Amygdala (tissue), 56 donors: ENCODE measurements around the gene INTS11.

Experiments
- DNase-seq, 56 donors: peaks; one replicate each; lab custom pipeline; 2025; lab: John Stamatoyannopoulos, UW

Gene INTS11

DNA sequence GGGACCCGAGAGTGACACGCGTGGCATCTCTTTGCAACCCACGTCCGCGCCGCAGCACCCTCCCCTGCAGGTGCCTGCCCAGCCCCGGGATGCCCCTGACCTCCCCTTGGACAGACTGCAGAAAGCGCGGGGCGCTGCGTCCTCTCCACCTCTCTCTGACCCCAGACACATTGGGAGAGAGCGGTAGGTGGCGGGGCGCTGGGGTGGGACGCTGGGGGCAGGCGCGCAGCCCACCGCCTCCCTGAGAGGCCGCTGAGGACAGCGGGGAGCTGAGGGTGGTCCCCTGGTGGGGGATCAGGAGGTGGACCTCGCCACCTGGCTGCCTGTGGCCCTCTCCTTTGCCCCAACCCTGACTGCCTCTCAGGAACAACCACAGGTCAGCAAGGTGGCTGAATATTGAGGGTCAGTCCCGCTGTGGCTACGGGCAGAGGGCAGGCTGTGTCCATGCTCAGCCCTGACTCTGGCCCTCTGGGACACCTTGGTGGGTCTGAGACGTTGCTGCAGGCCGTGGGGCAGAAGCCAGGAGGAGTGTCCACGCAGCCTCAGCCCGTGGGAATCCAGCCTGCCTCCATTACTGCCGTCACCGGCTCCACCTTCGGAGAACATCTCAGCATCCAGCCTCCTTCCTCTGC is 50.0 kb downstream of the INTS11 start:
- DNase-seq = peak in 3 of 56 donors; percentile 50 to 63 (median 53)

DNA sequence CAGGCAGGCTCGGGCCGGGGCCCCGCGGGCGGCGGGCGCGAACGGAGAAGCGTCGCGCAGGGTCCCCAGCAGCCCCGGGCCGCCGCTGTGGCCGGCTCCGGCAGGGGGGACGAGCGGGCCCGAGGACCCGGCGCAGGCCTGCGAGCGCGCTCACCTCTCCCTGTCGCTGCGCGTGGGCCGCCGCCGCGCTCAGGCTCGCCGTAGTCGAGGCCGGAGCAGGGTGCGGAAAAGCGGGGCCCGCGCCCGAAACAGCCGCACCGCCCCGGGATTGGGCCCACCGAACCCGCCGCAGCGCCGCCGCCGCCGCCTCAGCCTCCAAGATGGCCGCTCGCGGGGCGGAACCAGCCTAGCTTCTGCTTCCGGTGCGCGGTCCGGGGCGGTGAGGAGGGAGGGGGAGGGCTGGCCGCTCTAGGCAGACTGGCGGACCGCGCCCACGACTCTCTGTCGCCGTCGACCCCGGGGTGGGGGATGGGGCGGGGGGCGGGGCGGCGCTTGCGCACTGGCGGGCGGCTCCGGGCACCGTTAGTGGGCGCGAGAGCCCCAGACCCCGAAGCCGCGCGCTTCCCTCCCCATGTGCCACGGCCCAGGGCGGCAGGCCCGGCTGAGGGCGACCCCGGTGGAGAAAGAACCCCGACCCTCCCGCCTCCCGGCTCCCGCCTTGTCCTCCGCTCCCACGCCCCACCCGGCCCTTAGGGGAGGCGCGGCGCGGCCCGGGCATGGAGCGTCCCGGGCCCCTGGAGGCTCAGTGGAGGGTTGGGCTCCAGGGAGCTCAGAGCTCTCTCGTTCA is 50.8 kb downstream of the INTS11 start, which contains the start of gene UBE2J2:
TSS of gene UBE2J2 (minus strand) at position 343 of the 787 bp plus-strand sequence. CDS start 5,862 bp downstream, outside the sequence.
- DNase-seq = peak; percentile 14 to 96 (median 89)

DNA sequence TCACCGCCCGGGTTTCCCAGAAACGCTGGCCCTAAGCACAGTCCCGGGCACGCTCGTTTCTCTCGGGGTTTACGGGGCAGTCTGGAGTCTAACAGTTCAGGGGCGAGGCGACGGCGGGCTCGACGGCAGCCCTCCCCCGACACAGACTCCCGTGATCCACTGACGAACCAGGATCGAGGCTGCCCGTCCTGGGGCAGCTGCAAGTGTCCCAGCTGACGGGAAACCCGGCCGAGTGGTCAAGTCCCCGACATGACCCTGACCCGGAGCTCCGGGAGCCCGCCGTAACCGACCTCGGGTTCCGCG is 51.3 kb downstream of the INTS11 start:
- no peak for DNase-seq

DNA sequence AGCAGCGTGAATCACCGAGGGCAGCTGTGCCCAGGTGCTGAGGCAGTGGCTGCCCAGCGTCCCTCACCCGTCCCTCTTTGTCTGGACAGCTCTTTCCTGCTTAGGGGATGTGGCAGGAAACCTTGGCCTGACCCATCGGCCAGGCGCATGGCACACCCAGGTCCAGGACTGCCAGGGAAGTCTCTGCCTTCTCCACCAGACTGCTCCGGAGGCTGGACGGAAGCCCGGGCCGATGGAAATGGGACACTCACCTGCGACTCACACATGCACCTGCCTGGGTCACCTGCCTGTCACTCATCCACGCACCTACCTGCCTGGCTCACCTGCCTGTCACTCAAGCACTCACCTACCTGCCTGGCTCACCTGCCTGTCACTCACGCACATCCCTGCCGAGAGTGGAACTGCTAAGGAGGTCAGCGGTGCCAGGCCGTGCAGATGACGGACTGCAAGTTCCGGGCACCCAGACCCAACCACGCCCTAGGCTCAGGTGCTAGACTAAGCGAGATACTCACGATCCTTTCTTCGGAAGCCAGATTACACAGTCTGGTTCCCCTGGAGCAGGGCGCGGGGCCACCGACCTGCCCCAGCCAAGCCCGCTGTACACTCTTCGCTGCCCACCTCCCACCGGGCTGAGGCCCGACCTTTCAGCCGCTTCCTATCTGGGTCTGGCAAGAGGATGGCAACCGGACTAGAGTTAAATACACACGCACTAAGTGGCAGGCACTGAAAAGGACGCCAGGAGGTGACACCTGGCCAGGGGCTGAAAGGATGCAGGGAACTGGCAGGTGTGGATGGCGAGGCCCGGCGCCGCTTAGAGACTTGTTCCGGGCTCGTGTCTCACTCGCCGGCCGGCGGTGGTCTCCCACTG is 51.9 kb downstream of the INTS11 start:
- no peak for DNase-seq

DNA sequence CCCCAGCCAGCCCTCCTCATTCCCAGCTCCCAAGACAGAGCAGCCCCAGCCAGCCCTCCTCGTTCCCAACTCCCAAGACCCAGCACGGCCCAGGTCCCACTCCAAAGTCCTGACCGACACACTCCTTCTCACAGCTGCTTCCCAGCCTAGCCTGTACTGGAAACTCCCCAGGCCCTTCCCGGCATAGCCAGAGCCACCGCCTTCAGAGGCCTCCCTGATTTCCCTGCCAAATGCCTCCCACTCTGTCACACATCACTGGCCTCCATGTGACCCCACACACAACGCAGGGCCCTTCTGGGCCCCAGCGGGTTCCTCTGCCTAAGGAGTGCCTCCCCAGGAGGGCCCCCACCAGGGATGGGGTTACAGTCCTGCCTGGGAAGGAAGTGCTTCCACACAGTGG is 53.6 kb downstream of the INTS11 start:
- DNase-seq = no peak

DNA sequence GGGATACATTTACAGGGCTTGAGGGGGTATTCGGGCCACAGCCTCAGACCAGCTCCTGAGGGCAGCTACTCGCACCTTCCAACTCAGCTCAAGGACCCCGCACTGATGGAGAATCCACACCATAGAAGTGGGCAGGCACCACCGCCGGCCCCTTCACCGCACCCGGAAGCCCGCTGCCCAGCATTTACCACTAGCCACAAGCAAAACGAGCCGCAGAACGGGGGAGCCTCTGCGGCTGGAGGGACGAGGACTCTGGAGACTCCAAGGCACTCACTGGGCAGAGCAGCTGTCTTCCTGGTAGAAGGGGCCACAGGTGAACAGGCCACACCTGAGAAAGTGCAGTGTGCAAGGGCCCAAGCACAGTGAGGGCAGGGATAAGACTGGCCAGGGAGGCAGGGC is 56.2 kb downstream of the INTS11 start:
- DNase-seq = no peak

DNA sequence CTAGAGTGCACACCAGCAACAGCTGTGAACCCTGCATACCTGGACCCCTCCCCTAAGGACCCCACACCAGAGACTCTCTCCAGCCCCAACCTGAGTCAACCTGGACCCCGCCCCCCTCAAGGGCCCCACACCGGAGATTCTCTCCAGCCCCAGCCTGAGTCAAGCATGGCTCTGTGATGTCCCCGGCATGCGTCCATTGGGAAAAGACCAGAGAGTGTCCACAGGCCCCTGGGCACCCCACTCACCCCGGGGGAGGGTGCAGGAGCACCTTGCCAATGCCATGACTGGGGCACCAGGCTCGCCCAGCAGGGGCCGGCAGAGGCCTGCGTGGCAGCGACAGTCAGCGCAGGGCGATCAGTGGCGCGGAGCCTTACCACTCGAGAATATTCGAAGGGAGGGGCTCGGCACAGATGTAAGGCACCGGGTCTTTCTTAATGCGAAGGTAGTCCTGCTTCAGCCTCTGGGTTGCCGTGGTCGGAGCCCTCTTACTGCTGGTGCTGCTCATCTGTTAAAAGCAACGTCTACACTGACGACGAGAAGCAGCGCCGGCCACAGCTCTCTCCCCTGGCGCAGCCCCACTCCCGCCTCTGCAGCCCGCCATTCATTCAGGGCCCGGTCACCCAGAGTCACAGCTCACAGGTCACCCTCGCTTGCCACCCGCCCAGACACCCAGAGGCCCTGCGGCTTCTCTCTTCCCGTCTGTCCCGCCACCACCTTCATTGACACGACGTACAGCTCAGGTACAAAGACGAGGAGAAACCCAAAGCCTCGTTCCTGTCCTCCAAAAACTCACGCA is 56.8 kb downstream of the INTS11 start:
- DNase-seq = no peak

DNA sequence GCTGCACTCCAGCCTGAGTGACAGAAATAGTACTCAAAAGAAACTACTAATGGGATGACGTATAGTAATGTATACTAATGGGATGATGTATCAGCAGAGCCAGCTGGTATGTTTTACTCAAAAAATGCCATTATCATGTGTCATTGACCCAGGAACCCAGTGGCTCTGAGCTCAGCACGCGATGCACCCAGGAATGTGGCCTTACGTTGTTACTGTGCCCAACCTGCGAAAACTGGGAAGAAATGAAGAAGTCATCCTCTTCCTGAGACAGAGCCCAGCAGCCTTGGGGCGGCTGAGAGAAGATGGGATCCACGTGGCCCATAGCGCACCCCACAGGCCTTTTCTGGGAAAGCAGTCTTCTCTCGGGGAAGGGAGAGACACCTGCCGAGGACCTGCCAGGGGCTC is 59.6 kb downstream of the INTS11 start:
- DNase-seq = no peak

DNA sequence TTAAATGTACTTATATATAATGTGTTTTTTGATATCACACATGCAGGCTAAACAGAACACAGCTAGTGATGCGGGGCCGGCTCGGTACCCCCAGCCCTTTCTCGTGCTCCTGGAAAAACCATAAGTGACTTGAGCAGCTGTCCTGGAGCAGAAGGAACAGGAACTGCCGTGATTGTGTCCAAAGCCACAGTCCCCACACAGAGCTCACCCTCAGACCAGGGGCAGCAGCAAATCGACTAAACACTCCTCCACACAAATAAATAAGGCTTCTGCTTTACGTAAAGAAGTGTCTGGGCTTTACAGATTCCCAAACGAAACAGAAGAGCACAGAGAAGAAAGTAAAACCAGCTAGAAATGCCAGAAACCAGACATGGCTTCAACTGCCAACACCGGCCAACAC is 60.4 kb downstream of the INTS11 start:
- no peak for DNase-seq

DNA sequence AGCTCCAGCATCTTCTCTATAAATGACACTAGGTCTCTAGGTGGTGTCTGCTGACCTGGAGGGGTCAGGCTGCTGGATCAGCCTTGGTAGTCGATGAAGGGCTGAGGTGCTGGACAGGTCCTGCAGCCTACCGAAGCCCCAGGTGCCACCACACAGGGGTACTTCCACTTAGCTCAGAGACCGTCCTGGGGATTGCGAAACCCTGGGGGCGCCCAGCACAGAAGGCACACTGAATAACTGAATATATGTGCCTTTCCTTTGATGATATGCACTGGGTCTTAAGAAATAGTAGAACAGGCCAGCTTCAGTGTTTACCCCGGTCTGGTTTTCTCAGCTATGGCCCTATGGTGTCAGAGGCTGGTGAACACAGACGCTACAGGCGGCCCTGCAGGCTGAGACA is 61.7 kb downstream of the INTS11 start:
- DNase-seq = no peak

DNA sequence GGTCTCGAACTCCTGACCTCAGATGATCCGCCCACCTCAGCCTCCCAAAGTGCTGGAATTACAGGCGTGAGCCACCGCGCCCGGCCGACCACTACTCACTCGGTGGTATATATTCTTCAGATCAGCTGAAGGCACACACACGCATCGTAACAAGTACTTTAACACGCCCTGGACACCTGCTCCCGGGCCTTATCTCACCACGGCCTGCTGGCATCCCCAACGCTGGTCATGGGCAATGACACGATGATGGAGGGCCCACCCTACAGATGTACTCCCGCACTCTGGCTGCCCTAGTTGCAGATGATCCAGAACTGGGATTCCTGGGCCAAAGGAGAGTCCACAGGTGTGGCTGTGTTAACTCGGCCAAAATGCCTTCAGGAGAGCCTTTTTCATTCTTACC is 62.4 kb downstream of the INTS11 start:
- no peak for DNase-seq
